Ishikawa (cell line): Measurements from ENCODE around the gene LIMK2.

Experiments used
- CEBPB ChIP-seq: IDR thresholded peaks from 2 replicates; pipeline ENCODE4 v1.6.1; 2012
- EP300 ChIP-seq: IDR thresholded peaks from 2 replicates; pipeline ENCODE4 v1.6.1; 2012; ENCODE audit warnings: borderline replicate concordance
- MAX ChIP-seq: IDR thresholded peaks from 2 replicates; pipeline ENCODE4 v1.6.1; 2012
- TEAD4 ChIP-seq: IDR thresholded peaks from 2 replicates; pipeline ENCODE4 v1.6.1; 2012

DNA sequence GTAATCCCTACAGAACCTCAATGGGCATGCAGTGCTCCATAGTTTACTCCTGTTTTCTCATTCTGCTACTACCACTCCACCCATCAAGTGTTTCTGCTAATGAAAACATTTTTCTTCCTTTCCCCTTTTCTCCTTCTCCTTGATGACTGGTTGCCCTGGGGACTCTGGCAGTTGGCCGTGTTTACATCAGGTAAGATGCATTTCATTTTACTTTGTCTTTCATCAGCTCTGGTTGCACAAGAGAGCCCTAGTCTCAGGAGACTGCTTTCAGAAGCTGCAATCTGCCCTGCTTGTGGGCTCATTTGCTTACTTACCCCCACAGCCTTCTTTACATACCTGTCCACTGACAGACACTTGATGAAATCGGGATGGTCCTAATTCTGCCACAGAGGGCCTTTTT is 19.6 kb upstream of the LIMK2 start:
- TF ChIP-seq EP300 (no peak), MAX (no peak), TEAD4 (no peak), CEBPB (0 out of 2 replicates have a peak, but pooled peaks have one; percentile 31)
